Measurements from ENCODE around the gene DDC. TPM values are rescaled to one million over a fixed set of nuclear protein-coding genes. Genes with fewer than 3 reads are reported as not detected.

Gene DDC
- total RNA-seq, 1 donor from 2014 or later = 37.3 TPM

GRCh38 chr7:50409856-50410745 lies 155.1 kb downstream of the DDC start:
- DNase-seq (ENCODE audit: low spot score, unreplicated experiment) = no peak
- Mint-ChIP-seq H3K9me3 (ENCODE audit: low read depth) (no peaks in the 10 kb centered on the region), H3K4me1 (ENCODE audit: low read depth) (no peaks in the 10 kb centered on the region), H3K27ac (no peak overlapping the region), H3K27me3 (peaks cover 24% of the 10 kb centered on the region), H3K36me3 (ENCODE audit: insufficient read depth) (no peaks in the 10 kb centered on the region), H3K4me3 (ENCODE audit: low read depth) (no peak overlapping the region)
- TF ChIP-seq CTCF (IDR thresholded peaks at IDR 0.05; ENCODE audit: unreplicated experiment) = no peak

Other genes starting within 250 kb of the DDC start
- gene FIGNL1, start 115.1 kb downstream of the DDC start, total RNA-seq = 26.5 and 26.9 TPM in 2 replicates
- 58.4 and 62.7 TPM in 2 replicates for gene GRB10, start 217.5 kb upstream of the DDC start, total RNA-seq

Measured in progenitor cell of endocrine pancreas (in vitro differentiated cells).